SKM-1 (cell line): ENCODE results near the gene MTHFSD.

ENCODE experiments used
- DNase-seq: peaks from one replicate; lab custom pipeline; 2025; ENCODE audit not compliant: unreplicated experiment; lab: John Stamatoyannopoulos, UW

MTHFSD gene

GRCh38 chr16:86503830-86504229, 51.2 kb downstream of the MTHFSD start:
- DNase-seq = no peak

- no peak for DNase-seq
Measured at GRCh38 chr16:86502856-86503748, 51.9 kb downstream of the MTHFSD start.

GRCh38 chr16:86501989-86502855, 52.8 kb downstream of the MTHFSD start:
- DNase-seq = no peak

DNA sequence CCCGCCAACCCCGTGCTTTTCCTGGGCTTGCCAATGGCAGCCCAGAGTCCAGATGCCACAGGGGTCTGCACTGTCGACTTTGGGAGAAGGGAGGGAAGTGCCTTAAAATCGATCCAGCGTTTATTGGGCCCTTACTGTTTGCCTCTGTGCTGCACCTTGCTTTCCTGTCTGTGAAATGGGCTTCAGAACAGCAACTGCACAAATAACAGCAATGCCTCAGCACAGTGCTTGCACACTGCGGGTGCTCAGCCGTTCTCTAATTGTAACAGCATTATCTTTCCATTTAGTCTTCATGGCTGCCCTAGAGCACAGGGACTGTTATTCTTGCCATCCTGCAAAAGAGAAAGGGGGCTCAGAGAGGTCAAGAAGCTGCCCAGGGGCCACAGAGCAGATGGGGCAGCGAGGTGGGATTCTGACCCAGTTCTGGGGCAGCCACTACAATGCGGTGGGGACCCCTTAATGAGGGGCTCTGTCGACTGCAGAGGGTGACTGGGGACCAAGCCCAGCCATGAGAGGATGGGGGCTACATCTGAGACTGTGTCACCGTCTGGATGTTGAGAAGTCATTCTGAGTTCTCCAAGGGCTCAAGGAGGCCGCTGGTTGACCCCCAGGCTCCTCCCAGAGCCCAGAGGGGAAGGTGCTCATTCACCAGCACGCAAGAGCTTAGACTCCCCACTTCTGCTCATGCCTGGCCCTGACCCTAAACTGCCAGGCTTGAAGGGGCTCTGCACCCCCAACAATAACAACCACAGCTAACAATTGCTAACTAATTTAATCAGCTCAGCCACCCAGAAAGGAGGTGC, 54.1 kb downstream of the MTHFSD start:
- DNase-seq = no peak

- DNase-seq = no peak
Measured at GRCh38 chr16:86499889-86500707, 54.9 kb downstream of the MTHFSD start.

DNA sequence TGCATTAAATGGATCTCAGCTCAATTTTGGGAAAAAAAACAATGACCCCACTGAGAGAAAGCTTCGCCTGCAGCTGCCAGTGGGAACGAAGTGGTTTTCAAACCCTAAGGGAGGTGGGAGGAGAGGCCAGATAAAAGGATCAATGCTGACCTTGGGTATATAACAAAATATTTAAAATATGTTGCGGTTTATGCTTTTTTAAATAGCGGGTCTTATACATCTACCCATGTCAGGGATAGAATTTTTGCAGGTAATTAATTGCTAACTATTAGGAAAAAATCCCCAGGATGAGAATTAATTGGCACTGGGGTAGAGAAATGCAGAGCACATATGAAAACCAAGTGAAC, 55.6 kb downstream of the MTHFSD start:
- no peak for DNase-seq

GRCh38 chr16:86498671-86499439, 56.2 kb downstream of the MTHFSD start:
- DNase-seq = no peak

DNA sequence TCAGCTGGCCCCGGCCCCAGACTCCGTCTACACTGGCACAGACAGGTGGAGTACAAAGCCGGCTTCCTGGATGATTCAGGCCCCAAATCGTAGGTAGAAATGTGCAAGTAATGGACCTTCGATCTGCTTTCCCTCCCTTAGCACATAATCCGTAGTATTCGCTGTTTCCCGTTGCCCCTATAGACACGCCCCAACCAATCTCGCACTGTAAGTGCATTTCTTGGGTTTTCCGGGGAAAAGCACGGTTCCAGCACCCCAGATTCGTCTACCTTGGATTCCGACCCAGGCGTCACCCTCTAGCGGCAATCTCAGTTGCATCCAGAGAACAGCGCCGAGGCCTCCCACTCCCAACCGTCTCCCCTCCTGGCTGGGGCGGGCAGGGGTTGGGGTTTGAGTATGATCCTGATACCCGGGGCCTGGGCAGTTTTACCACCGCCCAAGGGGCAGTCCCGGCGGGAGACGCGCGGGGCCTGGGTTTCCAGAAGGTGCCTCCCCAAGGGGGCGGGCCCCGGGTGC, 56.8 kb downstream of the MTHFSD start:
- DNase-seq = no peak

GRCh38 chr16:86497551-86498021, 57.4 kb downstream of the MTHFSD start:
- no peak for DNase-seq

DNA sequence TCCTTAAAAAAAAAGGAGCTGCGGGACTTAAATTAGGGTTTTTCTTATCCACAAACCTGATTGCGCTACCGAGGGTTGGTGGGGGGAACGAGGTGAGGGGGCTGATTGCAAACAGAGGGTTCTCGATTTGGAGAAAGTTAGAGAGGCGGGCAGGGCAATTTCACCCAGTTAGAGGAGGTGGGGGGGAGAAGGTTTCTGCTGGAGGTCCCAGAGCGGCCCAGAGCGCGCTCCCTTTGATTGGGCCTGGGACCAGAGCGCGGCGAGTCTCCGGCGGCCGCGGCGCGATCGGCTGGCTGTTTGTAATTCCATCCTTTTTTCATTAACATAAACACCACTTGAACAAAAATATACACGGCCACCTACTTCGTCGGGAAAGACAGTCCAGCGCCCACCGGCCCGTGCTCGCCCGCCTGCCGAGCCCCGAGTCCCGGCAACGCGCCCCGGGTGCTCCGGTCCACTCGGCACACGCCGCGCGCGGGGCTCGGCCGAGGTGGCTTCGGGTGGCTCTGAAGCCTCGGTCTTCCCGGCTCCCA, 58.0 kb downstream of the MTHFSD start:
- DNase-seq = no peak

- DNase-seq = no peak
Measured at GRCh38 chr16:86496262-86496928, 58.6 kb downstream of the MTHFSD start.

DNA sequence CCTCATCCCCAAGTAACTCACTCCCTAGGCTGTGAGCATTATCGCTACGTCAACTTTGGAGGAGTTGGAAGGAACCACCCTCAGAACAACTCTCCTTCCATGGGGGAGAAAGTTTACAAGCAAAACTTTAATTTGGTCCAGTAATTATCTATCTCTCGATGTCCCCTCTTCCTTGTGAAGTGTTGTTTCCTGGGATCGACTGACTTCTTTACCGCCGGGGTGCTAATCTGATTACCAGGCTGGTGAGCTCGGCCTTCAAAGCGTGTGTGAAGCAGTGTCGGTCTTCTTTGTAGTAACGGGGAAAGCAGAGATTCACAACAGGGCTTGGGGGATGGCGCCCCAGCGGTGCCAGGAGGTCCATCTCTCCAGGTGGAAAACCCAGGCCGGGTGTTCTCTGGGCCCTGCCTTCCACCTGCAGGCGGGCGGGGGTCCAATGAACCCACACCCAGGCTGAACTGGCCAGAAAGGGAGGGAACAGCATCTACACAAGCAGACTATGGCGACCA, 59.2 kb downstream of the MTHFSD start:
- DNase-seq = no peak

DNA sequence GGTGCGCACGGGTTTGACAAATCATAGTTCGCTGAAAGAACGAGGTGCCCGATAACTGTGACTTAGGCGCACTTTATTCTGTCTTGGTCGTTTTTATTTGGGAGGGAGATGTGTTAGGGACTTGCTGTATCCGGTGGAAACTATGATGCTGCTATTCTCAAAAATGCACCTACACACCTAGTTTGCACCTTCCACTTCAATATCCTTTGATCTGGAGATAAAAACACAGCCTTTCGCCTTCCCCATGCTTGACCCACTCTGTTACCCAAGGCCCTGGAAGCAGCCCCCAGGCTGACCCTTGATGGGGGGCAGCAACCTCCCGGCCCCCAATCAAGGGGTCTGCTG, 59.7 kb downstream of the MTHFSD start:
- DNase-seq = no peak

GRCh38 chr16:86494565-86495356, 60.3 kb downstream of the MTHFSD start:
- no peak for DNase-seq

DNA sequence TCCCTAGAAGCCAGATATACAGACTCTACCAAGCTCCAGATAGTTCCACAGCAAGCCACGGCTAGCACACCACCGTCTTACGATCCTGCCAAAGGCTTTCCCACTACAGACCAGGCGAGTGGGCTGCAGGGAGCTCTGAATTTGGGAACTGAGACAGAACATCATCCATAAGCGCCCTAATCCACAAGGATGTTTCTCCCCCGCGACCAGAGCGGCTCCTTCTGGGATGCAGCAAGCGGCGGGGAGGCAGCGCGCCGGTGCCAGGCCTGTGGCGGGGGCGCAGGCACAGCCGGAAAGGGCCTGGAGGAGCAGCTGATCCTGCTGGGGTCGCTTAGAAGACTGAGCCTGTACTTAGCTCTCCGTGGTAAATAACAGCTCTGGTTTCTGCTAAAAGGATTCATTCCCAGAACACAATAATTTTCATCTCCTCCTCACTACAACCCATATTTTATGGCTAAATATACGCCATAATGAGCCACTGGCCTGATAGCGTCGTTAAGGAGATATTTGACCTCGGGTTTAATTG, 60.9 kb downstream of the MTHFSD start:
- no peak for DNase-seq

GRCh38 chr16:86492961-86493629, 61.9 kb downstream of the MTHFSD start:
- DNase-seq = no peak
